ENCODE measurements around the gene NT5C1B.

DNA sequence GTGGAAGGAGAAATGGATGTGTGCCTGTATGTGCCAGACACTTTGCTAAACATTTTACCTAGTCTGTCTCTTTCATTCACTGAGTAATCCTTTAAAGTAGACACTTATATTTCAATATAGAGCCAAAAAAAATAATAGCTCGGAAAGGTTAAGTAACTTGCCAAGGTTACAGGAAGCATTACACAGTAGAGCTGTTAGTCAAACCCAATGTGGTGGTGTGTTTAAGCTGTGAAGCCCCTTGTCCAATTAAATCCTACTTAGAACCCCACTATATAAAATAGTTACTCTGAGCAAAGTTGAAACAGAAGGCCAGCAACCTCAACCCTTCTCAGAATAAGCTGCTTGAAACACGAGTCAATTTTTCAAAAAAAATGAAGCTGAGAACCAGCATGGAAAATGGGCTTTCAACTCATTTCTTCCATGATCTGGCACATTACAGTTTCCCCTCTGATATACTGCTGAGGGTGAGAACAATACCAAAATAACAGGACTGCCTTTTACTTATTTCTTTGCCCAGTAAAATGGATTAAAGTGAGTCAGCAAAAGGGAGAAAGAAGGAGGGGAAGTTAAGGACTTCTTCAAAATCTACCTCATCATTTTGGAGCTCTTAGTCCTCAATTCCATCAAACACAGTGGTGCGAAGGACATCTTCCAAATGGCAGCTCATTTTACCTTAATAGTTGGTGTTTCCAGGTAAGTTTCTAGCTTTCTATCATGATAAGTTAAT, 36.9 kb downstream of the NT5C1B start:
- TF ChIP-seq SMARCA5 (IDR thresholded peaks at IDR 0.05), result no peak
- TF ChIP-seq, protein P1, sequence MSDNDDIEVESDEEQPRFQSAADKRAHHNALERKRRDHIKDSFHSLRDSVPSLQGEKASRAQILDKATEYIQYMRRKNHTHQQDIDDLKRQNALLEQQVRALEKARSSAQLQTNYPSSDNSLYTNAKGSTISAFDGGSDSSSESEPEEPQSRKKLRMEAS (IDR thresholded peaks at IDR 0.05; ENCODE audit: low read depth, low read length), result no peak
- no peak for TF ChIP-seq HCFC1 (IDR thresholded peaks at IDR 0.05; ENCODE audit: low read length)
- no peak for TF ChIP-seq POU2F2 (IDR thresholded peaks at IDR 0.05; ENCODE audit: borderline replicate concordance, low read depth, low read length)
- TF ChIP-seq POLR2AphosphoS5 (IDR thresholded peaks at IDR 0.05; ENCODE audit: low read length), result no peak
- no peak for TF ChIP-seq HDAC6 (IDR thresholded peaks at IDR 0.05; ENCODE audit: unreplicated experiment)
- TF ChIP-seq, protein P2, sequence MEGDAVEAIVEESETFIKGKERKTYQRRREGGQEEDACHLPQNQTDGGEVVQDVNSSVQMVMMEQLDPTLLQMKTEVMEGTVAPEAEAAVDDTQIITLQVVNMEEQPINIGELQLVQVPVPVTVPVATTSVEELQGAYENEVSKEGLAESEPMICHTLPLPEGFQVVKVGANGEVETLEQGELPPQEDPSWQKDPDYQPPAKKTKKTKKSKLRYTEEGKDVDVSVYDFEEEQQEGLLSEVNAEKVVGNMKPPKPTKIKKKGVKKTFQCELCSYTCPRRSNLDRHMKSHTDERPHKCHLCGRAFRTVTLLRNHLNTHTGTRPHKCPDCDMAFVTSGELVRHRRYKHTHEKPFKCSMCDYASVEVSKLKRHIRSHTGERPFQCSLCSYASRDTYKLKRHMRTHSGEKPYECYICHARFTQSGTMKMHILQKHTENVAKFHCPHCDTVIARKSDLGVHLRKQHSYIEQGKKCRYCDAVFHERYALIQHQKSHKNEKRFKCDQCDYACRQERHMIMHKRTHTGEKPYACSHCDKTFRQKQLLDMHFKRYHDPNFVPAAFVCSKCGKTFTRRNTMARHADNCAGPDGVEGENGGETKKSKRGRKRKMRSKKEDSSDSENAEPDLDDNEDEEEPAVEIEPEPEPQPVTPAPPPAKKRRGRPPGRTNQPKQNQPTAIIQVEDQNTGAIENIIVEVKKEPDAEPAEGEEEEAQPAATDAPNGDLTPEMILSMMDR (IDR thresholded peaks at IDR 0.05 in 2 of 3, conservative IDR thresholded peaks at IDR 0.05 in 1 of 3; ENCODE audit: control insufficient read depth in 2 of 3, extremely low read depth in 1 of 3, insufficient read depth in 1 of 3, low read depth in 3 of 3, low read length in 3 of 3), result no peak
- no peak for TF ChIP-seq GABPA (IDR thresholded peaks at IDR 0.05; ENCODE audit: low read depth)
- no peak for TF ChIP-seq JUNB (IDR thresholded peaks at IDR 0.05)

Data from GM12878 (cell line).